Thoracic aorta (tissue), 2 donors: Measurements from ENCODE around the gene TRIM47. TPM values are rescaled to one million over a fixed set of nuclear protein-coding genes. Genes with fewer than 3 reads are reported as not detected.

Source experiments
- ATAC-seq: fragments of 150-250 bp; one replicate; pipeline ENCODE4 v1.8.0; 2017; ENCODE audit warnings: low read depth; ENCODE audit not compliant: insufficient number of reproducible peaks, low FRiP score
- DNase-seq: peaks from one replicate; pipeline ENCODE4 v3.0.0-alpha.2; 2020; ENCODE audit warnings: low spot score
- H3K27ac ChIP-seq, 2 donors: fragments of 200-600 bp; sonication (generic); 1 replicate in 1 of 2; 2 replicates in 1 of 2; pipeline ENCODE4 v1.5.1; 2016; ENCODE audit warnings: mild to moderate bottlenecking in 2 of 2, moderate library complexity in 2 of 2
- H3K27me3 ChIP-seq: fragments of 200-600 bp; sonication (generic); replicated peaks from 2 replicates; pipeline ENCODE4 v1.6.0; 2016; ENCODE audit warnings: mild to moderate bottlenecking; ENCODE audit not compliant: insufficient read depth
- H3K36me3 ChIP-seq: fragments of 200-600 bp; sonication (generic); one replicate; pipeline ENCODE4 v1.5.1; 2016
- H3K4me1 ChIP-seq, 2 donors: fragments of 200-600 bp; sonication (generic); 1 replicate in 1 of 2; 2 replicates in 1 of 2; pipeline versions ENCODE4 v1.5.1 to v1.6.0; 2016; ENCODE audit warnings: low read depth in 2 of 2, mild to moderate bottlenecking in 1 of 2; ENCODE audit not compliant: control insufficient read depth in 1 of 2
- H3K4me3 ChIP-seq: fragments of 200-600 bp; sonication (generic); 2 replicates; pipeline ENCODE4 v1.5.1; 2016; ENCODE audit warnings: mild to moderate bottlenecking
- H3K9me3 ChIP-seq: fragments of 200-600 bp; sonication (generic); 2 replicates; pipeline ENCODE4 v1.5.1; 2016
- total RNA-seq, 2 donors: library from RNA; depleted of rRNA; stranded (reverse); fragments of >200 nt; gene quantifications; one replicate each; pipeline versions ENCODE4 v1.1.0 to v1.2.3, GENCODE V29; 2016
- TF ChIP-seq, protein P1 (sequence below): fragments of 200-600 bp; sonication (generic); IDR thresholded peaks from one replicate; pipeline ENCODE4 v1.5.1; 2019; ENCODE audit warnings: antibody characterized with exemption

The TRIM47 gene
- total RNA-seq, 2 donors from 2014 or later, result 58.9 to 94.0 TPM

- DNase-seq (no peak), ATAC-seq (no peak)
- peaks cover 7% of the 10 kb centered on the region for H3K36me3 ChIP-seq
- no peak overlapping the region for H3K27ac ChIP-seq
- H3K4me3 ChIP-seq, result no peak overlapping the region
- no peaks in the 10 kb centered on the region for H3K9me3 ChIP-seq
- TF ChIP-seq, protein P1, sequence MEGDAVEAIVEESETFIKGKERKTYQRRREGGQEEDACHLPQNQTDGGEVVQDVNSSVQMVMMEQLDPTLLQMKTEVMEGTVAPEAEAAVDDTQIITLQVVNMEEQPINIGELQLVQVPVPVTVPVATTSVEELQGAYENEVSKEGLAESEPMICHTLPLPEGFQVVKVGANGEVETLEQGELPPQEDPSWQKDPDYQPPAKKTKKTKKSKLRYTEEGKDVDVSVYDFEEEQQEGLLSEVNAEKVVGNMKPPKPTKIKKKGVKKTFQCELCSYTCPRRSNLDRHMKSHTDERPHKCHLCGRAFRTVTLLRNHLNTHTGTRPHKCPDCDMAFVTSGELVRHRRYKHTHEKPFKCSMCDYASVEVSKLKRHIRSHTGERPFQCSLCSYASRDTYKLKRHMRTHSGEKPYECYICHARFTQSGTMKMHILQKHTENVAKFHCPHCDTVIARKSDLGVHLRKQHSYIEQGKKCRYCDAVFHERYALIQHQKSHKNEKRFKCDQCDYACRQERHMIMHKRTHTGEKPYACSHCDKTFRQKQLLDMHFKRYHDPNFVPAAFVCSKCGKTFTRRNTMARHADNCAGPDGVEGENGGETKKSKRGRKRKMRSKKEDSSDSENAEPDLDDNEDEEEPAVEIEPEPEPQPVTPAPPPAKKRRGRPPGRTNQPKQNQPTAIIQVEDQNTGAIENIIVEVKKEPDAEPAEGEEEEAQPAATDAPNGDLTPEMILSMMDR, result no peak
- H3K27me3 ChIP-seq, result no peaks in the 10 kb centered on the region
- no peaks in the 10 kb centered on the region for H3K4me1 ChIP-seq
Measured at GRCh38 chr17:75925103-75925502, 46.7 kb upstream of the TRIM47 start.

DNA sequence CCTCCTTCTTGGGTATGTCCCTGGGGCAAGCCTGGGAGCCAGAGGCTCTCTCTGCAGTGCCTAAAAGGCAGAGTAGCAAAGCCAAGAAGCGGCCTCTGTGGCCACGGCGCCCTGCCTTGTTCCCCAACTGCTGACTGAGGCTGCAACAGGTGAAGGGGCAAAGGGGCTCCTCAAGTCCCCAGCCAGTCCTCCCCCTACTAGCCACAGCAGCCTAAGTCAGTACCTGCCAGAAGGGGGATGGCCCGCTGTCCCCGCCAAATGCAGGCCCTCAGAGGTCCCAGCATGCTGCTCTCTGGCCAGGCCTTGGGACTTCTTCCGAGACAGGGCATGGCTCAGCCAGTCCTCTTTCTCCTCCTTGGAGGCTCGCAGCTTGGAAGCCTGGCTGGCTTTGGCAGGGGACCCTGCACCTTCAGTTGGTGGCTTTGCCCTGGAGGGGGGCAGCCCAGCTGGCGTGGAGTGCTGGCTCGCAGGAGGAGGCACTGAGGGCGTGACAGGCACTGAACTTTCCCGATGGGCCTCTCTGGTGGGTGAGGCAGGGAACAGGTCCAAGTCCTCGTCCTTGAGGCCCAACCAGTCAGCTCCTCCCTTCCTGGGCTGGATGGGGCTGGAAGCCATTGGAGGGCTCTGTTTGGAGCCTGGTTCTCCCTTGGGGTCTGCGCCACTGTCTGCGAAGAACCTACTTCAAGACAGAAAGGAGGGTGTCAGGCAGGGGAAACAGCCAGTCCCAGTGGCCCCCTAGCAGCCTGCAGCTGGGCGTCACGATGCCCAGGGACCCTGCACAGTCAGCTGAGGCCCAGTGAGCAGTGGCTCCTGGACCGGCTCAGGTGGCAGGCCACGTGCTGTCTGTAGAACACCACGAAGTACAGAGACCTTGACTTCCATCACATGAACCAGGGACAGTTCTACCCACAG lies 44.8 kb upstream of the TRIM47 start:
- H3K4me1 ChIP-seq, result no peaks in the 10 kb centered on the region
- H3K27me3 ChIP-seq, result no peaks in the 10 kb centered on the region
- no peak overlapping the region for H3K27ac ChIP-seq
- H3K4me3 ChIP-seq, result no peak overlapping the region
- DNase-seq (no peak), ATAC-seq (no peak)
- no peaks in the 10 kb centered on the region for H3K9me3 ChIP-seq
- TF ChIP-seq, protein P1, result no peak
- H3K36me3 ChIP-seq, result peaks cover 7% of the 10 kb centered on the region

- ATAC-seq, result no peak
- Histone ChIP-seq H3K36me3 (peaks cover 7% of the 10 kb centered on the region), H3K27ac (no peak overlapping the region)
Measured at GRCh38 chr17:75922173-75922961, 44.0 kb upstream of the TRIM47 start.

GRCh38 chr17:75921596-75921995 lies 43.2 kb upstream of the TRIM47 start:
- H3K4me1 ChIP-seq, result no peaks in the 10 kb centered on the region
- no peak for DNase-seq
- H3K36me3 ChIP-seq, result peaks cover 7% of the 10 kb centered on the region
- TF ChIP-seq, protein P1, result no peak
- H3K9me3 ChIP-seq, result no peaks in the 10 kb centered on the region
- no peak overlapping the region for H3K4me3 ChIP-seq
- no peak for ATAC-seq
- H3K27ac ChIP-seq, result no peak overlapping the region
- H3K27me3 ChIP-seq, result no peaks in the 10 kb centered on the region

More at GRCh38 chr17:75922173-75922961, 44.0 kb upstream of the TRIM47 start:
- TF ChIP-seq, protein P1, result no peak
- Histone ChIP-seq H3K27me3 (no peaks in the 10 kb centered on the region), H3K4me1 (no peaks in the 10 kb centered on the region), H3K4me3 (no peak overlapping the region), H3K9me3 (no peaks in the 10 kb centered on the region)
- DNase-seq, result no peak

DNA sequence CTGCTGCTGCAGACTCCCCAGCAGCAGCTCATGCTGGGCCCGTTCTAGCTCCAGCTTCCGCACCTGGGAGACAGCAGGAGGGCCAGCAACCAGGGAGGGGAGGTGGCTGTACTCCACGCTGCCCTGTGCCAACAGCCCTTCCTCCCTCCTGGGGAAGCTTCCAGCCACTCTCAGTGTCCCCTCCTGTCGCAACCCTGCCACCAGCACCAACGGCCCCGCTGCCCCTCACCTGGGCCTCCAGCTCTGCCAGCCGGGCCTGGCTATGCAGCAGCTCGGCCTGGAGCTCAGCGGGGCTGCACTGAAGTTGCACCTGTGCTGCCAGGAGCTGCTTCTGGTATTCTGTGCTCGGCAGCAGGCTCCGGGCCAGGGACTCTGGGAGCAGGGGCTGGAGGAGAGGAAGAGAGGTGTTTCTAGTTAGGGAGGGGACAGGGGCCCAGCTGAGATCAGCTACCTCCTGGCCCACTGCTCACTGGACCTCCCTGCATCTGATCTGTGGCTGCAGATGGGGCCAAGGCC lies 41.7 kb upstream of the TRIM47 start:
- Histone ChIP-seq H3K27ac (no peak overlapping the region), H3K27me3 (no peaks in the 10 kb centered on the region), H3K4me3 (no peak overlapping the region), H3K36me3 (peaks cover 7% of the 10 kb centered on the region), H3K4me1 (no peaks in the 10 kb centered on the region), H3K9me3 (no peaks in the 10 kb centered on the region)
- DNase-seq, result no peak
- TF ChIP-seq, protein P1, result no peak
- no peak for ATAC-seq
